NOMO-1 treated with dmso at 0.1 percent for 144 hours (cell line): ENCODE data around the gene CCL8.
A peak's percentile ranks its signal among the peaks of the same experiment; 100 is the strongest.
"Not testable (repeated sequence)": the region's sequence is repeated elsewhere in the genome, so short reads cannot be mapped to it uniquely, and the experiment has no call there.

Experiments used
- DNase-seq: peaks from one replicate; lab custom pipeline; 2025; ENCODE audit not compliant: unreplicated experiment; lab: John Stamatoyannopoulos, UW

The CCL8 gene

GRCh38 chr17:34313164-34313563 lies 6.1 kb upstream of the CCL8 start:
- no peak for DNase-seq

- peak; percentile 40 for DNase-seq
Observed at GRCh38 chr17:34314279-34314678, 5.0 kb upstream of the CCL8 start.

DNA sequence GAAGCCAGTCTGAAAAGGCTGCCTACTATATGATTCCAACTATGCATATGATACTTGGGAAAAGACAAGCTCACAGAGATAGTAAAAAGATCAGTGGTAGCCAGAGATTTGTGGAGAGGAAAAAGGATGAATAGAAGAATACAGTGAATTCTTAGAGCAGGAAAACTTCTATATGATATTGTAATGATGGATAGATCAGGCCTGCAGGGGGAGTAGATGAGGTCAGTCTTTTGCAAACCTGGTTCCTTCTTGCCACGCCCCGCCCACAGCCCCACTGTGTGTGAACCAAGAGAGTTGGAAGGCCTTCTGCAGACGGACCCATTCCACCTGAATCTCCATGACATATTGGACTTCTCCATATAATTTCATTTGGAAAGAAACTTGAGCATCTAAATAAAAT lies 761 bp upstream of the CCL8 start:
- DNase-seq = no peak

GRCh38 chr17:34321964-34322363 lies 2.7 kb downstream of the CCL8 start:
- DNase-seq = no peak

GRCh38 chr17:34327580-34327979 lies 8.3 kb downstream of the CCL8 start:
- DNase-seq = not testable (repeated sequence)

GRCh38 chr17:34337701-34338100 lies 18.5 kb downstream of the CCL8 start:
- DNase-seq = no peak

- no peak for DNase-seq
Observed at GRCh38 chr17:34339138-34339770, 20.0 kb downstream of the CCL8 start.

GRCh38 chr17:34341916-34342315 lies 22.7 kb downstream of the CCL8 start:
- DNase-seq = no peak

GRCh38 chr17:34347063-34347462 lies 27.8 kb downstream of the CCL8 start:
- DNase-seq = no peak

DNA sequence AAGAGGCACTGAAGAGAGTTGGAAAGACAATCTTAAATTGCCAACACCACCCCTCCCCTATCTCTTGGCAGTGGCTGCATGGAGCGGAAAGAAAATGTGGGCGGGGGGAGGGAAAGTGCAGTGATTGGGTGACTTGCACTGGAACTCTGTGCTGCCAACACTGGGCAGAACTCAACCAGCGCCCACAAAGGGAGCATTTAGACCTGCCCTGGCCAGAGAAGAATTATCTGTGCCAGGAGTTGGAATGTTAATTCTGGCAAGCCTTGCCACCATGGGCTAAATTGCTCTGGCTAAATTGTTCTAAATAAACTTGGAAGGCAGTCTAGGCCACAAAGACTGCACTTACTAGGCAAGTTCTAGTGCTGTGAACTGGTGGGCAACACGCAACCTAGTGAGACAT lies 30.5 kb downstream of the CCL8 start:
- DNase-seq = no peak

- DNase-seq = no peak
Observed at GRCh38 chr17:34351096-34351495, 31.9 kb downstream of the CCL8 start.

- no peak for DNase-seq
Observed at GRCh38 chr17:34352191-34352590, 33.0 kb downstream of the CCL8 start.

DNA sequence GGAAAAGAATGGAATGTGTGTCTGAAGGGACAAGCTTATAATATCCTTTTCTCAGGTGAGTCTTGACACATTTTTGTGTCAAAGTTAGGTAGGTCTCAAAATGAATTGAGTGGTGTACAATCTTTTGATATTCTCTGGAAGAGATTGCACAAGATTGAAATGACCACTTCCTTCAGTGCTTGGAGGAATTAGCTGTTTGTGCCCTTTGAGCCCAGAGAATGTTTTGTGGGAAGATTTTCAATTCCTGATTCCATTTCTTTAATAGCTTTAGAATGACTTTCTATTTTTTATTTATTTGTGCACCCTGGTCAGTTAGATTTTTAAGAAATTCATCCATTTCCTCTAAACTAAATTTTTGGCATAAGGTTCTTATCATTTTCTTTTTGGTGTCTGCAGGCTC lies 35.4 kb downstream of the CCL8 start:
- no peak for DNase-seq

DNA sequence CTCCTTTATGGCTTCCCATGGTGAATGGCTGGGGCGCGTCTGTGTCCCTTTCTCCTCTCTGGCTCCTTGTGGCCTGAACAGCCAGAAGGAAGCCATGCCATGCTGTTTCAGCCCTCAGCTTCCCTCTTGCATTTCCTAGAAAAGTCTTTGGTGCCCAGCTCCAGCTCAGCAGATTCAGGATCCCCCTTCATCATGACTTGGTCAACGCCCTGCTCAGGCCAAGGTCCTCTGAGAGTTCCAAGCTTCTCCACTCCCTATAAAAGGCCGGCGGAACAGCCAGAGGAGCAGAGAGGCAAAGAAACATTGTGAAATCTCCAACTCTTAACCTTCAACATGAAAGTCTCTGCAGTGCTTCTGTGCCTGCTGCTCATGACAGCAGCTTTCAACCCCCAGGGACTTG lies 37.0 kb downstream of the CCL8 start, which contains the start of gene CCL13:
Gene CCL13 (plus strand): TSS at position 287 of the 400 bp plus-strand sequence. CDS start 47 bp downstream, at position 334.
- no peak for DNase-seq

- no peak for DNase-seq
Observed at GRCh38 chr17:34357398-34357797, 38.2 kb downstream of the CCL8 start.

DNA sequence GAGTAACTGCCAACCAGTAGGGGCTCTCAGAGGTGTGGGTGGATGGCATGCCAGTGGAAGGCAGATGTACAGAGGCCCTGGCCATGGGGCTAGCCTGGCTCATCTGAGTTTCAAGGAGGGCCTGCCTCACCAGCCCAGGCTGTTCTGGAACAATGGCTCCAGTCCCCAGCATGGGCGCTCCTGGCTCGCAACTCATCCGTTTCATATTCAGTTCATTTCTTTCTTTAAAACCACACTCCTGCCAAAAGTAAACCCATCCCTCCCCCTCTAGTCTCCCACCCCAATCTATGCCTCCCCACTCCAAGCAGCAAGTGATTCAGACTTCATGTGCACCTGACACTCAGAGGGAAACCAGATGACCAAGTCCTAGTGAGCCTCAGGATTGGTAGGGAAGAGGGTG lies 39.4 kb downstream of the CCL8 start:
- no peak for DNase-seq

DNA sequence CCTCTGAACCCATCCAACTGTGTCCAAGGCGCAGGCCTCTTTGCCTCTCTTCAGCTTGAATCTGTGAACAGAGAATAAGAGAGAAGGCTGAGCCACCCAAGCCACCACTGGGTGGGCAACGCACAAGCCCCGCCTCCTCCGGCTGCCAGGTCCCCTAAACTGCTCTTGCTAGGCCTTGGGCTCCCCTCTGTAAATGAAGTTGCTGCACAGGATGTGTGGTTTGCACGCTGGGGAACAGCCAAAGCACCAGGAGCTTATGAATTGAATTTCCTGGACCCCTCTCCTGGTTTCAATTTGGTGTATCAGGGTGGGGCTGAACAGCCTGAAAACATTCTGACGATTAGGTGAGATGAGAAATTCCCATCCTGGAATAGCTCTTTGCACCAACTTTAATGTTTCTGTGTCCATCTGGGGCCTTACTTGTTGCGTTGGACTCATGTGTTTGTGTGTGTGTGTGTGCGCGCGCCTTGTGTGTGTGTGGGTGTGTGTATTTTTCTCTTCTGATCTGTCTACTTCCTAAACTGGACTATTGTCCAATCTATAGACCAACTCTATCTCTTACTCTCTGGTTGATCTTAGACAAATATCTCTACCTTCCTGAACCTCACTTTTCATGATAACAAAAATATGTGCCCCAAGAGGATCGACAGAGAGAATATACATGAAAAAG lies 41.5 kb downstream of the CCL8 start:
- DNase-seq = no peak

- peak; percentile 74 for DNase-seq
Observed at GRCh38 chr17:34361478-34362061, 42.3 kb downstream of the CCL8 start.

- DNase-seq = no peak
Observed at GRCh38 chr17:34363183-34363661, 44.0 kb downstream of the CCL8 start, which contains the start of gene CCL1. Gene CCL1, minus strand, starts transcription at chr17:34363233. Its CDS starts 72 bp downstream, at chr17:34363161.

GRCh38 chr17:34364751-34365150 lies 45.5 kb downstream of the CCL8 start:
- no peak for DNase-seq

DNA sequence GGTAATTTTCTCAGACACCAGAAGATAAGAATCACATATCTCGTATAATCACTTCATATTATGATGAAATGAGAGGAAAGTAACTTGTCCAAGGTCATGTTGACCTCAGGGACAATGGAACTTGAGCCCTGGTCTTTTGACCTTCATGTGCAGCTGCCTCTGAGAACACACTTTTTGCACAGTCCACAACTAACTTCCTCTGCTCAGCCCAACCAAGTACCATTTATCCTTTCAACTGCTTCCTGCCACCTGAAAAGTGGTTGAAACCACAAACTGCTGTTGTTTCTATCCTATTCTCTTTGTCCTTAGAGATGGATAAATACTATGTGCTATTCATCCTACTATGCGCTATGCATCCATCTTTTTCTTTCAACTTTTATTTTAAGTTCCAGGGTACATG lies 46.1 kb downstream of the CCL8 start:
- peak; percentile 64 for DNase-seq

GRCh38 chr17:34366010-34366409 lies 46.8 kb downstream of the CCL8 start:
- DNase-seq = no peak
